Adrenal gland (tissue), 12 donors: ENCODE measurements around the gene RBM27. TPM values are rescaled to one million over a fixed set of nuclear protein-coding genes. Genes with fewer than 3 reads are reported as not detected.
"Not testable (repeated sequence)": the region's sequence is repeated elsewhere in the genome, so short reads cannot be mapped to it uniquely, and the experiment has no call there.

Experiments
- DNase-seq, 7 donors: peaks; one replicate each; pipeline ENCODE4 v3.0.0-alpha.2; 2019 to 2020
- H3K27ac ChIP-seq, 5 donors: fragments of 200-600 bp; sonication (generic) in 4 of 5; 1 replicate in 3 of 5; 2 replicates in 2 of 5; pipeline versions ENCODE4 v1.5.1 to v1.8.0; 2016 to 2020; ENCODE audit warnings: mild to moderate bottlenecking in 1 of 5
- H3K27me3 ChIP-seq: fragments of 200-600 bp; 2 replicates; pipeline ENCODE4 v1.8.0; 2021
- H3K36me3 ChIP-seq, 2 donors: fragments of 200-600 bp; replicated peaks in 1 of 2; 1 replicate in 1 of 2; 2 replicates in 1 of 2; pipeline versions ENCODE4 v1.5.1 to v1.8.0; 2018 to 2022
- H3K4me1 ChIP-seq, 2 donors: fragments of 200-600 bp; replicated peaks in 1 of 2; 1 replicate in 1 of 2; 2 replicates in 1 of 2; pipeline versions ENCODE4 v1.5.1 to v1.8.0; 2018 to 2021
- H3K4me3 ChIP-seq, 4 donors: fragments of 200-600 bp; sonication (generic) in 3 of 4; one replicate each; pipeline ENCODE4 v1.5.1; 2016 to 2018
- H3K9me3 ChIP-seq, 3 donors: fragments of 200-600 bp; sonication (generic) in 1 of 3; replicated peaks in 1 of 3; 1 replicate in 2 of 3; 2 replicates in 1 of 3; pipeline versions ENCODE4 v1.5.1 to v1.8.0; 2016 to 2021
- POLR2A ChIP-seq, 2 donors: fragments of 450-650 bp; IDR thresholded peaks; one replicate each; pipeline ENCODE4 v1.6.1; 2017; ENCODE audit warnings: antibody characterized with exemption in 2 of 2, mild to moderate bottlenecking in 2 of 2, moderate library complexity in 1 of 2
- whole genome bisulfite sequencing, 4 donors: extraction: QIAGEN DNeasy Blood & Tissue Kit in 2 of 4; methylation state at CpG; one replicate each; pipeline versions ENCODE4 v1.1.5 to v1.1.7; 2013 to 2017; 5-methylcytosine and 5-hydroxymethylcytosine counted together
- intact Hi-C, 2 donors: fragments of 100-400 bp; cut with DNase I; formaldehyde crosslinking; loops; one replicate each; pipeline versions ENCODE4 v1.14.1 to v1.15.0; 2022 to 2023
- polyA plus RNA-seq, 3 donors: library from polyadenylated mRNA; stranded (reverse); fragments of 200-250 nt in 2 of 3; fragments of 350-450 nt in 1 of 3; fragmentation: Illumina TruSeq in 1 of 3; extraction: RNeasy Lipid Tissue Mini Kit (QIAGEN cat#74804) in 1 of 3; gene quantifications; one replicate each; pipeline ENCODE4 v1.2.3, GENCODE V29; 2013 to 2014
- total RNA-seq, 9 donors: library from RNA; depleted of rRNA in 4 of 9; stranded (reverse); fragments of >200 nt in 4 of 9; fragments of 120-200 nt in 1 of 9; fragmentation: NEBNext Ultra II Directional in 1 of 9; extraction: Animal tissue kit (Norgen Biotek cat#: 25700) in 1 of 9; gene quantifications; one replicate each; pipeline versions ENCODE4 v1.1.0 to v1.2.4, GENCODE V29; 2013 to 2023
- TF ChIP-seq, protein P1 (sequence below), 6 experiments: fragments of 450-650 bp in 4 of 6; fragments of 200-600 bp in 2 of 6; sonication (generic) in 1 of 6; IDR thresholded peaks; 1 replicate in 5 of 6; 2 replicates in 1 of 6; pipeline versions ENCODE4 v1.5.1 to v1.8.0; 2016 to 2021; ENCODE audit warnings: antibody characterized with exemption in 6 of 6, mild to moderate bottlenecking in 2 of 6, moderate library complexity in 1 of 6
- donor health status: healthy with polysubstance abuse.
- donor health status: Bipolar disorder and iron deficiency.
- donor health status: DM: yes; HTN: yes; CAD: no.
- donor health status: DM: no; HTN: no; CAD: no.
- donor health status: DM: no; HTN: no; CAD: no.
- donor health status: DM: yes; HTN: yes; CAD: no.

Gene RBM27
- total and polyA plus RNA-seq, 12 donors, result 3.5 to 19.6 (median 12.5) TPM

DNA sequence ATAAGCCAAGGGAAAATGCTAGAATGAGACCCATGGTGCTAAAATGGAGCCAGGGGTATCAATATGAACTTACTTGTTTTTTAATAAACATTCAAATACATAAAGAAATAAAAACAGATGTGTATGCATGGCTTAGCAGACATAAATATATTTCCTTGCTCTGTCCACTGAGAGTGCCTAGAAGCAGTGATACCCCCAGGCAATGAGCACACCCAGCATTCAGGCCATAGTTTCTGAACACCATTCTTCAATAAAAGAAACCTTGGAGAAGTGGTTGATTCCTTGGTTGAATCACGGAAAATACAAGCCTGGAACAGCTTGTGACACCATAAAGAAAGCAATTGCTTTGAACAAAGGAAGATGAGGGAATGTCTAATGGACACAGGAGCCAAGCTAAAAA lies 37.5 kb upstream of the RBM27 start:
- WGBS, 4 donors, result 75 to 90% (median 87%) methylated on average over 1 of the region's 1 CpG

DNA sequence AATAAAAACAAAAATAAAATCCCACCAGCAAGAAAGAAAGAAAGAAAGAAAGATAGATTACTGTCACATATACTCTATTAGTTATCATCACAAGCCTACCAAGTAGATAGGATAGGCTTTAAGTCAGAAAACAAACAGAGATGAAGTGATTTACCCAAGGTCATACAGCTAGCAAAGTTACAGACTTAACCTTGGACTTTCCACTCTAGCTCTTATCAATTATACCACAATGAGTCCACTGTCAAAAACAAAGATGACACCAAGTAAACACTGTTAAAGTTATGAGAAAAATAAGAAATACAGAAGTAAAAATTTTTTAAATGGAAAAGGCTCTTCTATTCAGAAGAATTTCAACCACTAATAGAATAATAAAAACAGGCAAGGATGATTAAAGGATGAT lies 34.3 kb upstream of the RBM27 start:
- peaks cover 0 to 3% of the 10 kb centered on the region in 2 donors for H3K4me1 ChIP-seq
- peaks cover 0 to 62% of the 10 kb centered on the region in 2 donors for H3K36me3 ChIP-seq
- TF ChIP-seq POLR2A (IDR thresholded peaks at IDR 0.05), result no peak
- TF ChIP-seq, protein P1, sequence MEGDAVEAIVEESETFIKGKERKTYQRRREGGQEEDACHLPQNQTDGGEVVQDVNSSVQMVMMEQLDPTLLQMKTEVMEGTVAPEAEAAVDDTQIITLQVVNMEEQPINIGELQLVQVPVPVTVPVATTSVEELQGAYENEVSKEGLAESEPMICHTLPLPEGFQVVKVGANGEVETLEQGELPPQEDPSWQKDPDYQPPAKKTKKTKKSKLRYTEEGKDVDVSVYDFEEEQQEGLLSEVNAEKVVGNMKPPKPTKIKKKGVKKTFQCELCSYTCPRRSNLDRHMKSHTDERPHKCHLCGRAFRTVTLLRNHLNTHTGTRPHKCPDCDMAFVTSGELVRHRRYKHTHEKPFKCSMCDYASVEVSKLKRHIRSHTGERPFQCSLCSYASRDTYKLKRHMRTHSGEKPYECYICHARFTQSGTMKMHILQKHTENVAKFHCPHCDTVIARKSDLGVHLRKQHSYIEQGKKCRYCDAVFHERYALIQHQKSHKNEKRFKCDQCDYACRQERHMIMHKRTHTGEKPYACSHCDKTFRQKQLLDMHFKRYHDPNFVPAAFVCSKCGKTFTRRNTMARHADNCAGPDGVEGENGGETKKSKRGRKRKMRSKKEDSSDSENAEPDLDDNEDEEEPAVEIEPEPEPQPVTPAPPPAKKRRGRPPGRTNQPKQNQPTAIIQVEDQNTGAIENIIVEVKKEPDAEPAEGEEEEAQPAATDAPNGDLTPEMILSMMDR (IDR thresholded peaks at IDR 0.05), result no peak
- H3K4me3 ChIP-seq, result no peak overlapping the region
- no peak overlapping the region for H3K27ac ChIP-seq
- no peak for DNase-seq
- intact Hi-C loops, result no loop called here
- no peaks in the 10 kb centered on the region for H3K27me3 ChIP-seq
- no peaks in the 10 kb centered on the region for H3K9me3 ChIP-seq

More for the DNA sequence above, 37.5 kb upstream of the RBM27 start:
- TF ChIP-seq, protein P1 (IDR thresholded peaks at IDR 0.05), result no peak
- TF ChIP-seq POLR2A (IDR thresholded peaks at IDR 0.05), result no peak
- Histone ChIP-seq H3K36me3 (peaks cover 0 to 83% of the 10 kb centered on the region in 2 donors), H3K27ac (no peak overlapping the region), H3K4me1 (peaks cover 0 to 3% of the 10 kb centered on the region in 2 donors), H3K27me3 (no peaks in the 10 kb centered on the region), H3K4me3 (no peak overlapping the region), H3K9me3 (no peaks in the 10 kb centered on the region)
- intact Hi-C loops, result no loop called here
- no peak for DNase-seq

DNA sequence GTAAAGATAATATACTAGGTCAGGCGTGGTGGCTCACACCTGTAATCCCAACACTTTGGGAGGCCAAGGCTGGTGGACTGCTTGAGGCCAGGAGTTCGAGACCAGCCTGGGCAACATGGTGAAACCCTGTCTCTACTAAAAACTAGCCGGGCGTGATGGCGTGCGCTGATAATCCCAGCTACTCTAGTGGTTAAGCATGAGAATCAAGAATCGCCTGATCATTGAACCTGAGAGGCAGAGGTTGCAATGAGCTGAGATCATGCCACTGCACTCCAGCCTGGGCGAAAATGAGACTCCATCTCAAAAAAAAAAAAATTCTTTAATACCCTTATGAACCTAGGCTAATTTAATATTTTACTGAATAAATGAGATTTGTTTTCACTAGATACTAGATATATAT lies 30.4 kb upstream of the RBM27 start:
- 84 to 99% (median 95%) methylated on average over 8 of the region's 8 CpGs for WGBS, 4 donors
- H3K4me3 ChIP-seq, DNase-seq, H3K9me3 ChIP-seq, H3K27me3 ChIP-seq, H3K4me1 ChIP-seq, H3K27ac ChIP-seq, intact Hi-C loops: not testable (repeated sequence)
- peaks cover 0 to 38% of the 10 kb centered on the region in 2 donors for H3K36me3 ChIP-seq

DNA sequence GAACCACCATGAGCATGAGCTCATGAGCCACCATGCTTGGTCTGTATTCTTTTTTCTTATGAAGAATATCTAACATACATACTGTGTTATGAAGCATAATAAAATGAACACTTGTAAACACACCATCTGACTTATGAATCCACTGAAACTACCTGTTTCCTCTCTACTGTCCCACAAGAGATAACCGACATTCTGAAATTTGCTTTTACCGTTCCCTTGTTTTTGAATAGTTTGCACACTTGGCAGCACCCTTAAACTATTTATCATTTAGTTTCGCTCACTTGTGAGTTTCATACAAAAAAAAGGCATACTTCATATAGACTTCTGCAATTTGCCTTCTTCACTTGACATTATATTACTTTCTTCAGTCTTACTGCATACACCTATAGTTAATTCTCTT lies 29.8 kb upstream of the RBM27 start:
- intact Hi-C loops, result no loop called here
- no peak for DNase-seq
- WGBS, 4 donors, result 80 to 92% (median 88%) methylated on average over 3 of the region's 3 CpGs
- no peaks in the 10 kb centered on the region for H3K27me3 ChIP-seq
- H3K9me3 ChIP-seq, result no peaks in the 10 kb centered on the region
- peaks cover 0 to 33% of the 10 kb centered on the region in 2 donors for H3K36me3 ChIP-seq
- peaks cover 0 to 3% of the 10 kb centered on the region in 2 donors for H3K4me1 ChIP-seq
- TF ChIP-seq, protein P1 (IDR thresholded peaks at IDR 0.05), result no peak
- TF ChIP-seq POLR2A (IDR thresholded peaks at IDR 0.05), result no peak
- no peak overlapping the region for H3K4me3 ChIP-seq
- no peak overlapping the region for H3K27ac ChIP-seq

DNA sequence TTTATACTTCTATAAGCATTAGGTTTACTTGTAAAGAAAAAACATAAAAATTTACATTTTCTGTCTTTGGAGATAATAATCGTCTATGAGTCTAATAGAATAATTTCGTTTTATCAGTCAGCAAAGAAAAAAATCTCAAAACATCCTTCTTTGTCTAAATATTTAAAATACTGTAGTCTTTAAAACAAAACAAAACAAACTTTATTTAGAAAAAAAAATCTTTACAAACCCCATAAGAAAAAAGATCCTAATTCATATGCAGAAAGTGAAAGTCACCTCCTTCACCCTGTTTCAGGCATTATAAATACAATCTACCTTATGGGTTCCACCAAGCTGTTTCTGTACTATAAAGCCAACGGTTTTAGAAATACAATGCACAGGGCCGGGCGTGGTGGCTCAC lies 26.6 kb upstream of the RBM27 start:
- Histone ChIP-seq H3K27ac (no peak overlapping the region), H3K27me3 (no peaks in the 10 kb centered on the region), H3K9me3 (no peaks in the 10 kb centered on the region), H3K4me3 (no peak overlapping the region), H3K4me1 (peaks cover 16 to 17% of the 10 kb centered on the region in 2 donors), H3K36me3 (peaks cover 0 to 16% of the 10 kb centered on the region in 2 donors)
- no peak for TF ChIP-seq POLR2A (IDR thresholded peaks at IDR 0.05)
- TF ChIP-seq, protein P1 (IDR thresholded peaks at IDR 0.05), result no peak
- intact Hi-C loops, result no loop called here
- WGBS, 4 donors, result 89 to 94% (median 93%) methylated on average over 5 of the region's 5 CpGs
- DNase-seq, result no peak
